ENCODE results near the gene ARID5B. TPM values are rescaled to one million over a fixed set of nuclear protein-coding genes. Genes with fewer than 3 reads are reported as not detected.
"Not testable (repeated sequence)": the region's sequence is repeated elsewhere in the genome, so short reads cannot be mapped to it uniquely, and the experiment has no call there.

Gene ARID5B
- total RNA-seq, 1 donor from 2014 or later = 14.0 TPM

- intact Hi-C loops (cut with DNase I) = no loop called here
- DNase-seq (ENCODE audit: missing footprints) (no peak), ATAC-seq (no peak)
These were observed 73.3 kb downstream of the ARID5B start for GRCh38 chr10:61974601-61975390.

- intact Hi-C loops (cut with DNase I) = no loop called here
- DNase-seq (ENCODE audit: missing footprints) = no peak
- peak; percentile 70 for ATAC-seq
These were observed 74.0 kb downstream of the ARID5B start for GRCh38 chr10:61975391-61975932.

GRCh38 chr10:61976951-61977721, 75.6 kb downstream of the ARID5B start:
- ATAC-seq; intact Hi-C loops (cut with DNase I); DNase-seq (ENCODE audit: missing footprints): not testable (repeated sequence)

GRCh38 chr10:61978965-61979364, 77.5 kb downstream of the ARID5B start:
- DNase-seq (ENCODE audit: missing footprints) (peak; percentile 81), ATAC-seq (peak; percentile 69)
- intact Hi-C loops (cut with DNase I) = no loop called here

- ATAC-seq (no peak), DNase-seq (ENCODE audit: missing footprints) (no peak)
- intact Hi-C loops (cut with DNase I) = no loop called here
These were observed 80.0 kb downstream of the ARID5B start for GRCh38 chr10:61981460-61981859.

- DNase-seq (ENCODE audit: missing footprints) = no peak
- intact Hi-C loops (cut with DNase I) = no loop called here
- ATAC-seq = no peak
These were observed 81.8 kb downstream of the ARID5B start for GRCh38 chr10:61983255-61983654.

GRCh38 chr10:61984803-61985418, 83.4 kb downstream of the ARID5B start:
- DNase-seq (ENCODE audit: missing footprints) (no peak), ATAC-seq (no peak)
- intact Hi-C loops (cut with DNase I) = no loop called here

- intact Hi-C loops (cut with DNase I) = no loop called here
- DNase-seq (ENCODE audit: missing footprints) (no peak), ATAC-seq (no peak)
These were observed 84.2 kb downstream of the ARID5B start for GRCh38 chr10:61985715-61986114.

GRCh38 chr10:61986382-61986781, 84.9 kb downstream of the ARID5B start:
- ATAC-seq = no peak
- intact Hi-C loops (cut with DNase I) = no loop called here

GRCh38 chr10:61986788-61987492, 85.4 kb downstream of the ARID5B start:
- no peak for ATAC-seq
- intact Hi-C loops (cut with DNase I) = no loop called here
- no peak for DNase-seq (ENCODE audit: missing footprints)

More at GRCh38 chr10:61986382-61986781, 84.9 kb downstream of the ARID5B start:
- no peak for DNase-seq (ENCODE audit: missing footprints)

GRCh38 chr10:61987537-61987936, 86.0 kb downstream of the ARID5B start:
- intact Hi-C loops (cut with DNase I) = no loop called here
- ATAC-seq (no peak), DNase-seq (ENCODE audit: missing footprints) (no peak)

GRCh38 chr10:61987951-61988379, 86.5 kb downstream of the ARID5B start:
- ATAC-seq (no peak), DNase-seq (ENCODE audit: missing footprints) (no peak)
- intact Hi-C loops (cut with DNase I) = no loop called here

GRCh38 chr10:61989995-61990760, 88.7 kb downstream of the ARID5B start:
- intact Hi-C loops (cut with DNase I) = no loop called here
- DNase-seq (ENCODE audit: missing footprints) (no peak), ATAC-seq (no peak)

- intact Hi-C loops (cut with DNase I) = no loop called here
- no peak for ATAC-seq
- no peak for DNase-seq (ENCODE audit: missing footprints)
These were observed 89.2 kb downstream of the ARID5B start for GRCh38 chr10:61990761-61991135.

GRCh38 chr10:61991166-61991565, 89.7 kb downstream of the ARID5B start:
- intact Hi-C loops (cut with DNase I) = no loop called here
- no peak for ATAC-seq

GRCh38 chr10:61992059-61992460, 90.6 kb downstream of the ARID5B start:
- ATAC-seq (peak; percentile 32), DNase-seq (ENCODE audit: missing footprints) (no peak)
- intact Hi-C loops (cut with DNase I) = loop anchor here (2.0 kb wide), 1 partner anchor 89 kb away; no protein-coding TSS in a partner anchor

More at GRCh38 chr10:61991166-61991565, 89.7 kb downstream of the ARID5B start:
- no peak for DNase-seq (ENCODE audit: missing footprints)

- DNase-seq (ENCODE audit: missing footprints) = peak; percentile 71
- intact Hi-C loops (cut with DNase I) = loop anchor here (2.0 kb wide), 1 partner anchor 90 kb away; no protein-coding TSS in a partner anchor
- ATAC-seq = peak; percentile 95
These were observed 91.5 kb downstream of the ARID5B start for GRCh38 chr10:61992671-61993668.
